Stimulated activated CD4-positive, alpha-beta T cell treated with anti-CD3 and anti-CD28 coated beads, Interleukin-1b, Interleukin-23, amount 100 ng/mL, for 1 hour (primary cell): ENCODE data around the gene PDLIM1.

Source experiments
- DNase-seq, 2 donors: peaks; one replicate each; pipeline ENCODE4 v3.0.0-alpha.2; 2020; ENCODE audit warnings: low read depth in 2 of 2

PDLIM1 gene

DNA sequence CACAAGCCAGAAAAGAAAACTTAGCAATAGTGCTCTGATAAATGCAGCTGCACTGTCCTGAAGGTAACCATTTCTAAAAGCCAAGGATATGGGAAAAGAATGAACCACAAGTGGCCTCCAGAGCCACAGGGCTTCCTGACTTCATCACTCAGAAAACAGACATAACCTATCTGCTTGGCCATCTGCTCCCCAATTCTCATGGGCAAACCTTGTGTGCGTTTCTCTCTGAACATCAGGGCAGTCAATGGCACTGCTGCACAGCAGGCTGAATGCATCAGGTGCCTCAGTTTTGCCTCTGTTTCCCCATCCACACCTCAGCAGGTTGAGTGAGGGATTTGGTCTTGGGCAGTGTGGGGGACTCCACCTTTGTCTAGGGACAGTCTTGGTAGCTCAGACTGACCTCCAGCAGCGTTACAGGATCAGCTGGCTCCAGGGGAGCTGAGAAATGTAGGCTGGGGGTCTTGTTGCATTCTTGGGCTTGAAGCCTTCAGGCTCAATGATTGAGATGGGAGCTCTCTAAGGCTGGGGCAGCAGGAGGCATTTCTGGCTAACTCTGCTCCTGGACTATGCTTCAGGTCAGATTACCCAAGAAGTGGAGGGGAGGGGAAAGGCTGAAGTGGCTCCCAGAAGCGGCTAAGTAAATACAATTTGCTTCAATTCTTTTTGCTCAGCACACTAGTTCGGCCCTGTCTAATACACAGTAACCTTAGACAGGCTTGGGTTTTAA lies 23.6 kb upstream of the PDLIM1 start:
- DNase-seq, result no peak

GRCh38 chr10:95312986-95313495 lies 22.2 kb upstream of the PDLIM1 start:
- no peak for DNase-seq

DNA sequence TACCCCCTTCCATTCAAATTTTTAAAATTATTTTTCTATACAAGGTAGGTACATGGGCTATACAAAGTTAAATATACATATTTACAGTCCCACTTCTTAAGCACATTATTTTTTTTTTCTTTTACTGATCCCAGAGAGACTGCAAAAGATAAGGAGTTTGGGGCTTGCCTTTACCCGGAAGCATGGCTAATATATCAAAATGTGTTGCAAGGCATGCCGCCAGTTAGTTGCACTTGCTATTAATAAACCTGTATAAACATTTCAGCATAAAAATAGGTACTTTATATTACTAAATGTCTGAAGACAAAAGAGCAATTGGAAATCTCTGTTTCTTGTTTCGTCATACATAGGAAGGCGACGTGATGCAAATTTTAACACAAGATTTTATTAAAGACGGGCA lies 21.5 kb upstream of the PDLIM1 start:
- no peak for DNase-seq

DNA sequence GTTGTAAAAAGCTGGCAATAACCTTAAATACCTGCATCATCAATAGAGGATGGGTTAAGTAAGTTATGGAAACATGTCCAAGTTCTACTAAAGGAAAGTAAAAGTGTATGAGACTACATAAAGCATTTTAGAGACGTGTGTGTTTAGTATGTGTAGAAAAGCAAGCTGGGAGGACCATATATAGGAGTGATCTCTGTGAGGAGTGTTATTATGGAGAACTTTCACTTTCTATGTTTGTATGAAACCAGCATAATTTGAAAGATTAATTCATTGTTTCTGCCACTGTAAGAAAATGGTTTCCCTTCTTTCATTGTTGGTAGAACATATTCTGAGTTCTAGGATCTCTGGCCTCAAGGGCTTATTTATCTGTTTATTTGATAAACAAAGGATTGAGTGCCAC lies 19.2 kb upstream of the PDLIM1 start:
- no peak for DNase-seq

DNA sequence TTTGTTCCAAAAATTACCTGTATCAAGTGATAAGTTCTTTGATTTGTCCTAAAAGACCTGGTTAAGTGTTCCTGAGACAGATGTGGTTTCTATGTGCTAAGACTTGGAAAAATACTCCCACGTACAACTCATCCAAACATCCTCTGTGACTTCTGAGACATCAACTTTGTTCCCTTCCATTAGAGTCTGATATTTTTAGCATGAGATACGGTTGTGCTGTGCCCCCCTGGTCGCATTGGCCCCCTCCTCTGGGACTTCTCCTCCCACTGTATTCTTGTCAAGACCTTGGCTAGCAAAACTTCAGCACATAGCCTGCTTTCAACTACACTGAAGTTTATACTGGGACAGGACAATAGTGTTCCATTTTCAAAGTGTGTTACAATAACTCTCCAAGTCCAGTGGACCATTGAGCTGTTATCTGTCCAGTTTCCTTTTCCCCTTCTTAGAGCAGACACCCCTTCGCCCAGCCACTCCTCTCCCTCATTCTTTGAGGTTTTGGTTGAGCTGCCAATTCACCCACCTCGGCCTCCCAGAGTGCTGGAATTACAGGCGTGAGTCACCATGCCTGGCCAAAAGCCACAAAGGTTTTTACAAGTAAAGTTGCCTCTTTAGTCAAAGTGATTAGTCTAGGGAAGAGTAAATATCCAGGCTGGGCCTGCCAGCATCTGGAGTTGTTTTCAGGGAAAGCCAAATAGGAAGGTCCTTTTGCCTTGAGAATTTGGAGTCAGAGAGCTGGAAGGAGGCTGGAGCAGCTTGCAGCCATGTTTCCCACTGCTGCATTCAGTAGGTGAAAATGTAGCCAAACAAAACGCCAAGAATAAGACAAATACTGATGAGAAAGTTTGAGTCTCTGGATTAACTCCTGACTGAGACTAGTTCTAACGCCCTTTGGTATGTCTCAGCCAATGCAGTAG lies 17.8 kb upstream of the PDLIM1 start:
- no peak for DNase-seq

- DNase-seq, result no peak
These were observed 16.0 kb upstream of the PDLIM1 start for GRCh38 chr10:95306851-95307250.

DNA sequence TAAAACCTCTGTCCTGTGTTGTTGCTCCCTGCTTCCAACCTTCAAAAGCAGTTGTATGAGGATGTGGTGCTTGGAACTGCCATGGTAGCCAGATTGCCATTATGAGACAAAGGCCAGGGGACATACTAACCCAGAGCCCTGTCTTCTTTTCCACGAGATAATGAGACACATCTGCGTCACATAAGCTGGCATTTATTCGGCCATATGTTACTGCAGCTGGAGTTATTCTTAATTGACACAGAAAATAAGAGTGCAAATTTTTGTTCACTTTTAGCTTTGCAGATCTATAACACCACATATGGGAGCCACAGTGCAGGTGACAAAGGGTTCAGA lies 15.5 kb upstream of the PDLIM1 start:
- no peak for DNase-seq

DNA sequence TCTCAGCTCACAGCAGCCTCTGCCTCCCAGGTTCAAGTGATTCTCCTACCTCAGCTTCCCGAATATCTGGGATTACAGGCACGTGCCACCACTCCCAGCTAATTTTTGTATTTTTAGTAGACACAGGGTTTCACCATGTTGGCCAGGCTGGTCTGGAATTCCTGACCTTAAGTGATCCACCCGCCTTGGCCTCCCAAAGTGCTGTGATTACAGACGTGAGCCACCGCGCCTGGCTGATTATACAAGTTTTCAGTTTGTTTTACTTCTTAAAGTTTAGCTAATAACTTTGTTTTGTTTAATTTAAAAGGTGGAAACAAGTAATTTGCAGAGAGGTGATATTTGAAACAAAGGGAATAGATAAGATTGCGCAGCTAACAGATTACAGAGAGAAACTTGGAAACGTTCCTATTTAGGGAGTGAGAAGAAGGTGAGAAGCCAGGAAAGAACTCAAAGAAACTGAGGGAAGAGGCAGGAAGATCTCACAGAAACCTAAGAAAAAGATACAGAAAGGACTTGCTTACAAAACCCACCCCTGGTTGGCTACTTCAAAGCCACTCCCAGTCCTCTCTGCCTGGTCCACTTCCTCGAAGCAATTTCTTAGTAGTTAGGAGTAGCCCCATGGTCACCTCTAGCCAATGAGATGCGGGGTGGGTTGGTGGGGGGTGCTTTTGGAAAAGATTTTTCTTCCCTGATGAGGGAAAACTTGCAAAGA lies 15.0 kb upstream of the PDLIM1 start:
- DNase-seq, result no peak

DNA sequence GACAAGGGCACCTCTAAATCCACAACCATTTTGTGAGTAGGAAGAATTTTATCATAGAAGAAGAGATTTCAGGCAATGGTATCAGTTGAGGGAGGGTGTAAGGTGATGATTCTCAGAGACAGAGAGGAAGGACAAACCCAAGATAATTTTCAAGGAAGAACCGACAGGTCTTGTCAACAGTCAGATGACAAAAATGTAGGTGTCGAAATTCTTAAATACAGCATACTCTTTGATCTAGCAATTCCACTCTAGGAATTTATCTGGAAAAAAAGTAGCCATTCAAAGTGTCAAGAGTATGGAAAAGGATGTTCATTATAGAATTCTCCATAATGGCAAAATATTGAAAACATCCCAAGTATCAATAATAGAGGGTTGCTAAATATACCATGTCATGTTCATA lies 14.2 kb upstream of the PDLIM1 start:
- DNase-seq, result no peak

DNA sequence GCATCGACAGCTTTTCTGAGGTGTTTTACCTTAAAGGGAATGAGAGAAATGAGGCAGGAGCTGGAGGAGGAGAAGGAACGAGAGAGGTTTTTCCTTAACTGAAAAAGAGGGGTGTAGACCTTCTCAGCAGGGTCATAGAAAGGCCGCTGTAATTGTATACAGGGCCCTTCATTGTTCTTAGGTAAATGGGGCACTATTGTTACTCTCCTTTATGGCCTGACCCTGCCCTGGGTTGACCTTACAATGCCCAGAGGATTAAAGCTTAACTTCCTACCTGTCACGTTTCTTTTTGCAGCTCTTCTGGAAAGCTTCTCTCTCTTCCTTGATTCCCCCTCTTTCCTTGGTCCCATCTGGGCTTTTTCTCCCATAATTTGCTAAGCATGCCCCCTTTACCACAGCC lies 13.7 kb upstream of the PDLIM1 start:
- DNase-seq, result no peak

GRCh38 chr10:95303950-95304349 lies 13.1 kb upstream of the PDLIM1 start:
- DNase-seq, result no peak

- DNase-seq, result no peak
These were observed 12.7 kb upstream of the PDLIM1 start for GRCh38 chr10:95303535-95303934.

GRCh38 chr10:95300022-95300539 lies 9.3 kb upstream of the PDLIM1 start:
- DNase-seq, result no peak

DNA sequence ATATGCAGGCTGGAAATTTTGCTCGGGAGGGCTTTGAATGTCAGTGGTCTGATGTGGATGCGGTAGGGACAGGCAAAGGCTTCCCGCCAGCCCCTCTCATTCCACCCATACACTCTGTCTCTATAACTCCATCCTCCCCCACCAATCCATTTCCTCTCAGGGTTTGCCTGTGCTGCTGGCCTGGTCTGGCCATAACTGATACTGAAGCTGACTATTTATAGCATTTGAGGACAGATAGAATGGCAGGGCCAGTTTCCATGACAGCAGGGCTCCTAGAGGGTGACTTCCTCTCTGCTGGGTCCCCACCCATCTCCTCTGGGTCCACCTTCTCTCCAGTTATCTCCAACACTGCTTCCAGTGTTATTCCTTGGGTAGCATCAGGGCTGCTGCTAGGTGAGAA lies 6.6 kb upstream of the PDLIM1 start:
- DNase-seq, result no peak

GRCh38 chr10:95296764-95297163 lies 6.0 kb upstream of the PDLIM1 start:
- DNase-seq, result no peak

DNA sequence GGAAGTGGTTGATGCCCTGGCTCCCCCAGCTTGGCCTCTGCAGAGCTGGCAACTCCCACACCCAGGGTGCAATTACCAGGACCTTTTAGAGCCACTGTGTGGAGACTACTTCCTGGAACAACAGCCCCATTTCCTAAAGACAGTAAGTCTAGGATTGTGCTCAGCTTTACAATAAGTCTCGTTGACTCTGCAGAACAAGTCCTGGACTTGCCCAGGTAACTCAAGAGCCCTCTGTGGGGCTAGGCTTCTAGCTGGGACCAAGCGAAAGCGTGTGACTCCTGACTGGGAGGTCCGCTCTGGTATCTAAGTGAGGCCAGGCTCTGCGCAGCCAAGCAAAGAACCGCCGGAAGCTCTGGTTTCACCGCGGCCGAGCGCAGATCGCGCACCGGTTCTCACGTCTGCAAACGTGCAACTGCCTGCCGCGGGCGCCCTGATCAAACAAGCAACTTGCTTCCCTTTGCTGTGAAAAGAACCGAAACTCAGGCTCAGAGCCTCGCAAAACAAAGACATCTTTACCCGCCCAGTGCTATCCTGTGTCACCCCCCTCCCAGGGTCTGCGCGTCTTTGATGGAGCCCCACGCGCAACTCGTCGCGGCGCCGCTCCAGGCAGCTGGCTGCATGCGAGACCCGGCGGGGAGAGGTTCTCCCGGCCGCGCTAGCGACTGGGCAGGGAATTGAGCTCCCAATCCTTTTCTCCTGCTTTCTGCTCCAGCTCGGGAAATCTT lies 4.4 kb upstream of the PDLIM1 start:
- no peak for DNase-seq

DNA sequence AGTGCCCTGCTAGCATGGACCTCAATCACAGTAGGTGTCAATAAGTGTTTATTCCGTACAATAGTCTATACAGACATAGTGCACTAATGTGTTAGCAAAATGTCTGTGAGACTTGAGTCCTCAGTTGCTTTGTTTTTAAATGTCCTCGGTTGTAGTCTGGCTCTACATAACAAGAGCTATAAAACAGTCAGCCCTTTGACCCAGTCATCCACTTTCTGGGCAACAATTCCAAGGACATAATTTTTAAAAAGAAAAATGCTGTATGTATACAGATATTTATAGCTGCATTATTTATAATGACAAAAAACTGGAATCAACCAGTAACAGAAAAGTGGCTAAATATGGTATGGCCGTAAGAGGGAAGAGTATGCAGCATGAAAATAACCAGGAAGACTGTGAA lies 2.8 kb upstream of the PDLIM1 start:
- DNase-seq, result no peak

GRCh38 chr10:95291365-95292039 lies 699 bp upstream of the PDLIM1 start:
- no peak for DNase-seq

DNA sequence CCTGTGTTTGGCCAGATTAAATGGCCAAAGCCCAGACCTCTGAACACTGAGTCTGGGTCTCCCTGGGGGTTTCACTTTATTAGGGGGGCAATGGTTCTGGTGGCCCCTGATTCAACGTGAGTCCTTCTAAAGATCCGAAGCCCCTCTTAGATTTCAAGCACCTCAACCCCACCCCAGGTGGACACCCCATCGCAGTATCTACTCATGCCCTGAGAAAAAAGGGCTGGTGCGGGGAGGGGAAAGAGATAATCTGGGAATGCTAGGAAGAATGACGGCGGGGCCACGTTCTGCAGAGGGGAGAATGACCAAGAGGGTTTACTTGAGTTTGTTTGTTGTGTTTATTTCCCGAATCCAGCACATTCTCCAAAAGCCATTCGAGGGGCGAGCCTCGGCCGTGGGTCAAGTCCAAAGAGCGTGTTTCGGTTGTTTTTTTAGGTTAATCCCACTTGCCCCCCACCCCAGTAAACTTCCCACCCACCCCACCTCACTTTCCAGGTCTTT lies 832 bp downstream of the PDLIM1 start:
- DNase-seq, result no peak

DNA sequence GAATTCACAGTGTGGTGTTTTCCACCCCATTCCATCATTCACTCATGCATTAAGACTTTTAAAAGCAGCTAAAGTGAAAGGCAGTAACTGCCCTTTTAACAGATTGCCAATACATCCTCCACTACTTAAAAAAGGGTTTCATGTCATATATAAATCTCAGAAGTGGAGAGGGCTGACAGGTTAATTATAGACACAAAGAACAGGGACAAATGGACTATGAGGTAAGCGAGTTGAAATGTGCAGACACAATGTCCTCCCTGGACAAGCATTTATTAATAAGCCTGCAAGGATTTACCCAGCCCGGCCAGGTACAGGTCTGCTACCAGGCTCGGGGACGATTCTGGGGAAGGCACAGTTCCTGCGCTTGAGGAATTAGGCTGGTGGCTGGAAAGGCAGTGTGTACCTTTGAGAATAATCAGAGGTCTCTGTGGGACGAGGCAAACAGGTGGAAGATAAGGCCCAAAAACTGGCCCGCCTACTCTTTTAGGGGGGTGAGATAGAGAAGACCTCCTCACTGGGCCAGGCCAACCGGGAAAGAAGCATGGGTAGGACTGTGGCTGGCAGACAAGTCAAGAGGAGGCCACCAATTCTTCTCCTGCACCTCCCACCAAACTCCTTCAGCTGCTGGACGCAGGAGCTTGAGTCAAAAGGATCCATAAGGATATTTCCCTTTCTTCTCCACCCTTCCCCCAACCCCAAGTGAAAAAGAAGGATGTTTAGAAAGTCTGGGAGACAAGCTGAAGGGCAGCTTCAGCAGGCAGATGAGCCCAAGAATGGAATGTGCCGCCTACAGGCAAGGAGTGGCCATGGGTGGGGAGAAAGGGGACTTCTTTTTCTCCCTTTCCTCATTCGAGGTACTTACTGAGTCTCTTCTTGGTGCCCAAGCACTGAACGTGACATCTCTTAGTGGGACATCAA lies 1.5 kb downstream of the PDLIM1 start:
- DNase-seq, result no peak
